Immature natural killer cell (primary cell): Measurements from ENCODE around the gene ESRRB. TPM values are rescaled to one million over a fixed set of nuclear protein-coding genes. Genes with fewer than 3 reads are reported as not detected.

Source experiments
- DNase-seq, 3 donors: peaks; one replicate each; pipeline ENCODE4 v3.0.0; 2022; ENCODE audit warnings: mixed read lengths in 1 of 3
- H3K27ac Mint-ChIP-seq, 6 donors: one replicate each; pipeline ENCODE4 v1.8.0; 2020; ENCODE audit warnings: mixed read lengths in 6 of 6, mild to moderate bottlenecking in 5 of 6, inconsistent platforms in 4 of 6, moderate library complexity in 3 of 6
- H3K27me3 Mint-ChIP-seq, 3 donors: one replicate each; pipeline ENCODE4 v1.8.0; 2020 to 2021; ENCODE audit warnings: low read depth in 3 of 3, mild to moderate bottlenecking in 3 of 3, mixed read lengths in 3 of 3, moderate library complexity in 3 of 3, inconsistent platforms in 1 of 3
- H3K36me3 Mint-ChIP-seq, 3 donors: one replicate each; pipeline ENCODE4 v1.8.0; 2020; ENCODE audit warnings: mixed read lengths in 3 of 3, inconsistent platforms in 2 of 3, mild to moderate bottlenecking in 2 of 3
- H3K4me1 Mint-ChIP-seq, 2 donors: one replicate each; pipeline ENCODE4 v1.8.0; 2020; ENCODE audit warnings: inconsistent platforms in 2 of 2, mild to moderate bottlenecking in 2 of 2, mixed read lengths in 2 of 2, moderate library complexity in 1 of 2
- H3K4me3 Mint-ChIP-seq, 5 donors: one replicate each; pipeline ENCODE4 v1.8.0; 2020; ENCODE audit warnings: mild to moderate bottlenecking in 5 of 5, mixed read lengths in 5 of 5, inconsistent platforms in 3 of 5, moderate library complexity in 3 of 5
- H3K9me3 Mint-ChIP-seq, 6 donors: one replicate each; pipeline ENCODE4 v1.8.0; 2020; ENCODE audit warnings: mild to moderate bottlenecking in 6 of 6, mixed read lengths in 6 of 6, inconsistent platforms in 4 of 6, moderate library complexity in 3 of 6
- polyA plus RNA-seq, 3 donors: library from polyadenylated mRNA; unstranded; fragments of 300-500 nt; fragmentation: Illumina TruSeq; gene quantifications; one replicate each; pipeline ENCODE4 v1.2.3, GENCODE V29; 2021

The ESRRB gene
- polyA plus RNA-seq, 3 donors from 2014 or later: not detected

- no peak overlapping the region for H3K27ac Mint-ChIP-seq
- H3K27me3 Mint-ChIP-seq: peaks cover 8 to 21% (median 14%) of the 10 kb centered on the region in 3 donors
- H3K4me1 Mint-ChIP-seq: no peaks in the 10 kb centered on the region
- no peaks in the 10 kb centered on the region for H3K36me3 Mint-ChIP-seq
- no peak for DNase-seq
- no peaks in the 10 kb centered on the region for H3K9me3 Mint-ChIP-seq
- no peak overlapping the region for H3K4me3 Mint-ChIP-seq
Observed at GRCh38 chr14:76376409-76376877, 506 bp downstream of the ESRRB start.

DNA sequence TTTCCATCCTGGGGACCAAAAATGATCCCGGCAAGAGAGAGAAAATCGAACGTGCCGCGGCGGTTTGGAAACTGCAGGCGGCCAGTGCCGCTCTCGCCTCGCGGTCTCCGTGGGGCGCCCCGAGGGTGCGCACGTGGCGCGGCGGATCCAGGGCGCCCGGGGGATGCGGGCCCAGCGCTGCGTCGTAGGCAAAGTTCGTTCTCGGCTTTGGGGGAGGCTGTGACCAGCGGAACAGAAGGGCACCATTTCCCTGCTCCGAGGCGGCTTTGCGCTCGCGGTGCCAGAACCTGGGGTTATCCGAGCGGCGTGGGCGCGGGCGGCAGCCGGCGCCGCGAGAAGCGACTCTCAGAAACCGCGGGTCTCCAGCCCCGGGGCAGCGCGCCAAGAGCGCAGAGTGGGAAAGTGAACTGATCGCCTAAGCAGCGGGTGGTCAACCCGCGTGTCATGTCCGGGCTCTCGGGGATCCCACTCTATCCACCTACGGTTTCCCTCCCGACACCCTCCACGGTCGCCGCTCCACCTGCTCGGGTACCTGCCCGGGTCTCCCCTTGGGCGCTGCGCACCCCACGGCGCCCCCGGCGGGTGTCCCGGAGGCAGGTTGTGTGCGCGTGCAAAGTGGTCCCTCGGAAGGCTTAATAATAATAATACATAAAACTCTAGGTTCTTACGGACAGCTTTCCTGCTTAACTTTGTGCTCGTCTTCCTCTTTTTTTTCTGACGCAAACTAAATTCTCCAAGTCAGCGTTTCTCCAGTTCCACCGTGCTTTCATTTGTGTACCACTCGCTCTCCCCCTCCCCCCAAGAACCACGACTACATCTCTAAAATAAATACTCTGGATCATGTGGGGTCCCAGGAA lies 1.2 kb downstream of the ESRRB start:
- H3K9me3 Mint-ChIP-seq: no peaks in the 10 kb centered on the region
- H3K4me3 Mint-ChIP-seq: no peak overlapping the region
- H3K27ac Mint-ChIP-seq: no peak overlapping the region

GRCh38 chr14:76377735-76378074 lies 1.8 kb downstream of the ESRRB start:
- Mint-ChIP-seq H3K4me3 (no peak overlapping the region), H3K27ac (no peak overlapping the region)

More for the DNA sequence above, 1.2 kb downstream of the ESRRB start:
- H3K27me3 Mint-ChIP-seq: peaks cover 8 to 24% (median 14%) of the 10 kb centered on the region in 3 donors
- no peak for DNase-seq
- no peaks in the 10 kb centered on the region for H3K36me3 Mint-ChIP-seq
- no peaks in the 10 kb centered on the region for H3K4me1 Mint-ChIP-seq

DNA sequence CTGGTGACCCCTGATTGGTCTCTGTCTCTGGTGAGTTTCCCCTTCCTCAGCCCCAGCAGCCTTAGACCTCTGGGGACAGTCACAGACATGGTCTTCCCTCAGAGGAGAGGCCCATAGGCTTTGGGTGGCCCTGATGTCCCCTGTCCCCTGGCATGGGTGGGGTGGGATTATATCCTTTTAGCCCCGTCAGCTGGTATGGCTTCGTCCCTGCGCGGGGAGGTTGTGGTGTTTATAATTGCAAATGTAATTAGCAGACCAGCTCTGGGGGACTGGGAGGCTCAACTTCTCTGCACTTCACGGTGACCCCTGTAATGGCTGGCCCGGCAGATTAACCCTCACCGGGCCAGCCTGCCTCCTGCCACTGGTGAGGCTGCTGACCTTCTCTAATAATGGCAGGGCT lies 5.1 kb downstream of the ESRRB start:
- Mint-ChIP-seq H3K9me3 (no peaks in the 10 kb centered on the region), H3K36me3 (no peaks in the 10 kb centered on the region), H3K27ac (no peak overlapping the region), H3K4me1 (no peaks in the 10 kb centered on the region), H3K27me3 (peaks cover 12 to 26% (median 16%) of the 10 kb centered on the region in 3 donors), H3K4me3 (no peak overlapping the region)
- no peak for DNase-seq

More at GRCh38 chr14:76377735-76378074, 1.8 kb downstream of the ESRRB start:
- no peaks in the 10 kb centered on the region for H3K4me1 Mint-ChIP-seq
- no peaks in the 10 kb centered on the region for H3K36me3 Mint-ChIP-seq
- no peak for DNase-seq
- H3K27me3 Mint-ChIP-seq: peaks cover 9 to 28% (median 14%) of the 10 kb centered on the region in 3 donors
- H3K9me3 Mint-ChIP-seq: no peaks in the 10 kb centered on the region

GRCh38 chr14:76381817-76382494 lies 6.0 kb downstream of the ESRRB start:
- Mint-ChIP-seq H3K36me3 (no peaks in the 10 kb centered on the region), H3K4me3 (no peak overlapping the region), H3K9me3 (no peaks in the 10 kb centered on the region), H3K27ac (no peak overlapping the region), H3K4me1 (no peaks in the 10 kb centered on the region), H3K27me3 (peaks cover 9 to 26% (median 17%) of the 10 kb centered on the region in 3 donors)
- DNase-seq: no peak

DNA sequence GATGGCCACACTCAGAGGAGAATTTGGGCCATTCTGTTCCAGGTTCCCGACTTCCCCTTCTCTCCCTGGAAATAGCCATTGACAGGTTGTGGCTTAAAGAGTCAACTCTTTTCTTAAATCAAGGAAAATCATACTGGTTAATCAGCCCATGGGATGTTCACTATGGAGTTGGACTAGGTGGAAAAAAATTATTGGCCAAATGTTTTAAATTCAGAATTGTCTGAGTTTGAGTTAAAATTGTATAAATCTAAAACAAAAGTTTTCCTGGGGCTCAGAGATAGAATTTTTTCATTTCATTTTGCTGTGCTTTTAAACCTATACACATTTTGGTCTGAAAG lies 6.5 kb downstream of the ESRRB start:
- Mint-ChIP-seq H3K4me3 (no peak overlapping the region), H3K4me1 (no peaks in the 10 kb centered on the region), H3K27me3 (peaks cover 9 to 26% (median 18%) of the 10 kb centered on the region in 3 donors), H3K27ac (no peak overlapping the region), H3K36me3 (no peaks in the 10 kb centered on the region), H3K9me3 (no peaks in the 10 kb centered on the region)
- no peak for DNase-seq

GRCh38 chr14:76385435-76385834 lies 9.5 kb downstream of the ESRRB start:
- Mint-ChIP-seq H3K36me3 (no peaks in the 10 kb centered on the region), H3K4me1 (no peaks in the 10 kb centered on the region), H3K27ac (no peak overlapping the region), H3K27me3 (peaks cover 2 to 18% (median 17%) of the 10 kb centered on the region in 3 donors), H3K4me3 (no peak overlapping the region), H3K9me3 (no peaks in the 10 kb centered on the region)
- DNase-seq: no peak

GRCh38 chr14:76386944-76387782 lies 11.2 kb downstream of the ESRRB start:
- Mint-ChIP-seq H3K36me3 (no peaks in the 10 kb centered on the region), H3K4me1 (no peaks in the 10 kb centered on the region), H3K4me3 (no peak overlapping the region), H3K27me3 (peaks cover 0 to 18% (median 9%) of the 10 kb centered on the region in 3 donors), H3K27ac (no peak overlapping the region), H3K9me3 (no peaks in the 10 kb centered on the region)
- DNase-seq: peak; percentile 8 to 38 (median 28)

DNA sequence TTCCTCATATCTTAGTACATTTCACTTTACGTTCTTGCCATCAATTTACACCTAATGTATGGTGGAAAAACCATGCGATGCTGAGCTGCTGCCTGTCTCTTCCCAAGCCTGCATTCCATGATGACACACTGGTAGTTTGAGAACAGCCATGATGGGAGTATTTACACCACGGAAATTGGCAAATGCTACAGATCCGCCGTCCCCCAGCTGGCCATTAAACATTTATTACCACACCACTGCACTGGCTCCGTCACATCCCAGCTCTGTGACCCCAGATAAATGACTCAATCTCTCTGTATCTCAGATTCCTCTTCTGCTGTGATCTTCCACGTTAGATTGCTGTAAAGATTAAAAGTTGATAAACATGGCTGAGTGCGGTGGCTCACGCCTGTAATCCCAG lies 13.9 kb downstream of the ESRRB start:
- H3K27me3 Mint-ChIP-seq: peaks cover 0 to 11% (median 3%) of the 10 kb centered on the region in 3 donors
- H3K9me3 Mint-ChIP-seq: no peaks in the 10 kb centered on the region
- H3K36me3 Mint-ChIP-seq: no peaks in the 10 kb centered on the region
- H3K27ac Mint-ChIP-seq: no peak overlapping the region
- no peak overlapping the region for H3K4me3 Mint-ChIP-seq
- H3K4me1 Mint-ChIP-seq: no peaks in the 10 kb centered on the region
- DNase-seq: no peak

DNA sequence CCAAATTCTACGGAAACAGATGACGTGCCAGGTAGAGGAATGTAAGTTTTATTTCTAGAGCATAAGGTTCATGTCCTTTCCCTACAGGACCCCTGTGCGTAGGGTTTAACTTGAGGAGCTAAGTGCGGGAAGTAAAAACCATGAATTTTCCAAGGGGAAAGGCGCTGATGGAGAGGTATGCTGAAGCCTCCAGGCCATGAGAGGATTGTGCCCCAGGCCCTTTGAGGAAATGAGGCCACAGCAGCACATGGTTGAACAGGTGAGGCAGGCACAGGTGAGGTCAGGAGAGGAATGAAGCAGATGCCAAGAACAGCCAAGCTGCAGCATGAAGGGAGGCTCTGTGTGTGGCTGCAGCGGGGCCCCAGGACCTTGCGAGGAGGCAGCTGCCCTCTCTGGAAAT lies 14.7 kb downstream of the ESRRB start:
- Mint-ChIP-seq H3K4me1 (no peaks in the 10 kb centered on the region), H3K36me3 (no peaks in the 10 kb centered on the region), H3K27ac (no peak overlapping the region), H3K9me3 (no peaks in the 10 kb centered on the region), H3K4me3 (no peak overlapping the region), H3K27me3 (peaks cover 0 to 10% (median 3%) of the 10 kb centered on the region in 3 donors)
- DNase-seq: no peak

- Mint-ChIP-seq H3K4me1 (no peaks in the 10 kb centered on the region), H3K36me3 (no peaks in the 10 kb centered on the region), H3K4me3 (no peak overlapping the region), H3K9me3 (no peaks in the 10 kb centered on the region), H3K27me3 (peaks cover 0 to 7% (median 3%) of the 10 kb centered on the region in 3 donors), H3K27ac (no peak overlapping the region)
- DNase-seq: no peak
Observed at GRCh38 chr14:76391981-76392690, 16.2 kb downstream of the ESRRB start.

DNA sequence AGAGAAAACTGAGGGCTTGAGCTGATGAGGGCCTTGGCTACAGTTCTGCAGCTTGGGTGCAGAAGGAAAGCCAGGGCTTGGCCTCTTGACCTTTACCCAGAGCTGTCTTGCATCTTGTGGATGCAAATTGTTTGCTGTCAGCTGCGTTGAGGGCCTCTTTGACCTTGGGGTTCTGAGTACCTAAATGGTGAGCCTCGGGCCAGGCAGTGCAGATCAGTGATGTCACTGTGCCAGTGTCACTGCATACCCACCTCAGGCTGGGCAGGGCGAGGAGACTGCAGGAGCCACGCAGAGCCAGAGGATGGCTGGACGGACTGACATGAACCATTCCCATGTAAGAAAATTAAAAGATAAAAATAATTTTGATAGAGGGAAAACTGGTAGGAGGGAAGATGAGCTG lies 18.6 kb downstream of the ESRRB start:
- no peaks in the 10 kb centered on the region for H3K4me1 Mint-ChIP-seq
- no peak overlapping the region for H3K4me3 Mint-ChIP-seq
- no peak overlapping the region for H3K27ac Mint-ChIP-seq
- no peak for DNase-seq
- no peaks in the 10 kb centered on the region for H3K9me3 Mint-ChIP-seq
- peaks cover 0 to 4% (median 0%) of the 10 kb centered on the region in 3 donors for H3K27me3 Mint-ChIP-seq
- H3K36me3 Mint-ChIP-seq: no peaks in the 10 kb centered on the region

GRCh38 chr14:76395161-76395560 lies 19.2 kb downstream of the ESRRB start:
- no peak overlapping the region for H3K27ac Mint-ChIP-seq
- no peaks in the 10 kb centered on the region for H3K9me3 Mint-ChIP-seq
- no peaks in the 10 kb centered on the region for H3K4me1 Mint-ChIP-seq
- H3K27me3 Mint-ChIP-seq: peaks cover 0 to 4% (median 0%) of the 10 kb centered on the region in 3 donors
- no peak for DNase-seq
- no peak overlapping the region for H3K4me3 Mint-ChIP-seq
- no peaks in the 10 kb centered on the region for H3K36me3 Mint-ChIP-seq
